GM23338 (cell line): ENCODE measurements around the gene TMSB15B. TPM values are rescaled to one million over a fixed set of nuclear protein-coding genes. Genes with fewer than 3 reads are reported as not detected.

Source experiments
- ATAC-seq: fragments of 200-7000 bp; cut with Tn5 transposase; 3 replicates; pipeline ENCODE4 v1.9.1; 2020
- DNase-seq: peaks from one replicate; pipeline ENCODE4 v3.0.0-alpha.2; 2015; ENCODE audit warnings: low spot score
- H2AFZ ChIP-seq: fragments of 200-600 bp; sonication (generic); 2 replicates; pipeline ENCODE4 v1.8.0; 2016; ENCODE audit warnings: antibody characterized with exemption, mild to moderate bottlenecking, moderate library complexity
- H3F3A ChIP-seq: fragments of 200-600 bp; sonication (generic); replicated peaks from 2 replicates; pipeline ENCODE4 v1.8.0; 2017; ENCODE audit warnings: antibody characterized with exemption, mixed run types, low read depth
- H3K27ac ChIP-seq: fragments of 200-600 bp; sonication (generic); 2 replicates; pipeline ENCODE4 v1.6.1; 2016; ENCODE audit warnings: low read depth
- H3K27me3 ChIP-seq: fragments of 200-600 bp; sonication (generic); 2 replicates; pipeline ENCODE4 v1.8.0; 2016; ENCODE audit warnings: mild to moderate bottlenecking, mixed run types, moderate library complexity; ENCODE audit not compliant: insufficient read depth
- H3K36me3 ChIP-seq: fragments of 200-600 bp; sonication (generic); 2 replicates; pipeline ENCODE4 v1.8.0; 2016; ENCODE audit warnings: mild to moderate bottlenecking; ENCODE audit not compliant: insufficient read depth
- H3K4me1 ChIP-seq: fragments of 200-600 bp; sonication (generic); 2 replicates; pipeline ENCODE4 v1.8.0; 2016; ENCODE audit warnings: mild to moderate bottlenecking, moderate library complexity; ENCODE audit not compliant: insufficient read depth
- H3K4me2 ChIP-seq: fragments of 200-600 bp; sonication (generic); 2 replicates; pipeline ENCODE4 v1.7.1; 2017; ENCODE audit warnings: mixed run types
- H3K4me3 ChIP-seq: fragments of 200-600 bp; sonication (generic); 2 replicates; pipeline ENCODE4 v1.6.1; 2016; ENCODE audit warnings: mixed run types
- H3K79me2 ChIP-seq: fragments of 200-600 bp; sonication (generic); replicated peaks from 2 replicates; pipeline ENCODE4 v1.8.0; 2017; ENCODE audit warnings: mild to moderate bottlenecking; ENCODE audit not compliant: insufficient read depth
- H3K9me2 ChIP-seq: fragments of 200-600 bp; sonication (generic); 2 replicates; pipeline ENCODE4 v1.8.0; 2017; ENCODE audit not compliant: insufficient read depth
- H4K20me1 ChIP-seq: fragments of 200-600 bp; sonication (generic); replicated peaks from 2 replicates; pipeline ENCODE4 v1.8.0; 2017; ENCODE audit warnings: mild to moderate bottlenecking; ENCODE audit not compliant: insufficient read depth
- H3K27ac Mint-ChIP-seq: 2 replicates; pipeline ENCODE4 v1.8.0; 2020; ENCODE audit warnings: inconsistent platforms, mild to moderate bottlenecking, moderate library complexity, mixed read lengths
- H3K27me3 Mint-ChIP-seq: 3 replicates; pipeline ENCODE4 v1.8.0; 2022; ENCODE audit warnings: low read depth, mild to moderate bottlenecking, moderate library complexity, mixed read lengths, inconsistent platforms; ENCODE audit not compliant: insufficient read depth, poor library complexity
- H3K36me3 Mint-ChIP-seq: 3 replicates; pipeline ENCODE4 v1.8.0; 2021; ENCODE audit warnings: low read depth, mild to moderate bottlenecking, inconsistent platforms, moderate library complexity, mixed read lengths
- H3K4me1 Mint-ChIP-seq: 3 replicates; pipeline ENCODE4 v1.8.0; 2020; ENCODE audit warnings: mild to moderate bottlenecking, inconsistent platforms, mixed read lengths
- H3K4me3 Mint-ChIP-seq: 3 replicates; pipeline ENCODE4 v1.8.0; 2021; ENCODE audit warnings: moderate library complexity, mild to moderate bottlenecking, inconsistent platforms, mixed read lengths
- H3K9me3 Mint-ChIP-seq: 3 replicates; pipeline ENCODE4 v1.8.0; 2020; ENCODE audit warnings: moderate library complexity, mild to moderate bottlenecking, inconsistent platforms, mixed read lengths
- CREB1 ChIP-seq: fragments of 250-450 bp; sonication (Bioruptor Pico); IDR thresholded peaks from 2 replicates; pipeline ENCODE4 v1.5.0; 2020; ENCODE audit warnings: low read depth, mild to moderate bottlenecking, moderate library complexity
- EZH2 ChIP-seq: fragments of 200-600 bp; sonication (generic); IDR thresholded peaks from one replicate; pipeline ENCODE4 v1.8.0; 2017; ENCODE audit warnings: antibody characterized with exemption, mild to moderate bottlenecking, low read depth; ENCODE audit not compliant: unreplicated experiment
- EZH2phosphoT487 ChIP-seq: fragments of 200-600 bp; sonication (generic); IDR thresholded peaks from one replicate; pipeline ENCODE4 v1.8.1; 2018; ENCODE audit warnings: antibody characterized with exemption; ENCODE audit not compliant: unreplicated experiment
- JUNB ChIP-seq: IDR thresholded peaks from one replicate; pipeline ENCODE4 v1.6.1; 2016; ENCODE audit warnings: antibody characterized with exemption; ENCODE audit not compliant: unreplicated experiment
- NANOG ChIP-seq: IDR thresholded peaks from 2 replicates; pipeline ENCODE4 v1.6.1; 2016; ENCODE audit warnings: antibody characterized with exemption, borderline replicate concordance
- POLR2AphosphoS5 ChIP-seq: IDR thresholded peaks from 2 replicates; pipeline ENCODE4 v1.6.1; 2016; ENCODE audit warnings: antibody characterized with exemption, low read depth
- STAT1 ChIP-seq: IDR thresholded peaks from one replicate; pipeline ENCODE4 v1.6.1; 2016; ENCODE audit warnings: antibody characterized with exemption; ENCODE audit not compliant: unreplicated experiment
- ZNF114 ChIP-seq: fragments of 250-450 bp; sonication (Bioruptor Pico); IDR thresholded peaks from 2 replicates; pipeline ENCODE4 v1.5.0; 2020; ENCODE audit warnings: mild to moderate bottlenecking, moderate library complexity
- ZNF331 ChIP-seq: fragments of 250-450 bp; sonication (Bioruptor Pico); IDR thresholded peaks from 2 replicates; pipeline ENCODE4 v1.5.0; 2020; ENCODE audit warnings: low read depth, mild to moderate bottlenecking, moderate library complexity
- ZNF462 ChIP-seq: fragments of 250-450 bp; sonication (Bioruptor Pico); IDR thresholded peaks from 2 replicates; pipeline ENCODE4 v1.5.0; 2020; ENCODE audit warnings: mild to moderate bottlenecking, moderate library complexity
- polyA plus RNA-seq: library from polyadenylated mRNA; unstranded; fragments of >200 nt; fragmentation: Nextera tagmentation; extraction: Ambion mirVana; gene quantifications from 2 replicates; pipeline ENCODE4 v1.2.1, GENCODE V29; 2016
- total RNA-seq: library from RNA; depleted of rRNA; stranded (reverse); fragments of >200 nt; shearing (Covaris generic); gene quantifications from 2 replicates; pipeline ENCODE4 v1.2.3, GENCODE V29; 2014
- TF ChIP-seq, protein P1 (sequence below): IDR thresholded peaks from one replicate; pipeline ENCODE4 v1.6.1; 2018; ENCODE audit warnings: antibody characterized with exemption; ENCODE audit not compliant: unreplicated experiment
- TF ChIP-seq, protein P2 (sequence below): IDR thresholded peaks from 2 replicates; pipeline ENCODE4 v1.6.1; 2016; ENCODE audit warnings: antibody characterized with exemption
- TF ChIP-seq, protein P3 (sequence below), 2 experiments: fragments of 200-600 bp in 1 of 2; sonication (generic) in 1 of 2; conservative IDR thresholded peaks; 2 replicates each; pipeline versions ENCODE4 v1.5.1 to v1.6.1; 2016 to 2017; ENCODE audit warnings: antibody characterized with exemption in 2 of 2, low read depth in 2 of 2, mild to moderate bottlenecking in 2 of 2, moderate library complexity in 1 of 2

Gene TMSB15B
- total and polyA plus RNA-seq, 2 experiments from 2014 or later = 14.3 to 35.3 TPM

DNA sequence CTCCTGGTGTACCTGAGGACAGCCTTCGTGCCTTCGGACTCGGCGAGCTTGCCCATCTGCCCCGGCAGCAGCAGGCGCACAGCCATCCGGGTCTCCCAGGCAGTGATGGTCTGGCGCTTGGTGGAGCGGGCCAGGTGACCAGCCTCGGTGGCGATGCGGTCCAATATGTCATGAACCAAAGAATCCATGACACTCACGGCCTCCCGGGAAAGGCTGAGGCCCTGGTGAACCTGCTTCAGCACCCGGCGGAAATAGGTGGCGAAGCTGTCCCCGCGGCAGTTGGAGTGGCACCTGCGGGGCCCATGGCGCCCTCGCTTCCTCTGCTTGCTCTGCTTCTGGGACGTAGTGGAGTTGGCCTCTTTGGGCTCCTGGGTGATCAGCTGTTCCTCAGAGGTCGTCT, 50.7 kb downstream of the TMSB15B start:
- no peak overlapping the region for H3K4me3 ChIP-seq
- H4K20me1 ChIP-seq = no peaks in the 10 kb centered on the region
- H3K4me2 ChIP-seq = no peak overlapping the region
- no peaks in the 10 kb centered on the region for H3K9me2 ChIP-seq
- H3K79me2 ChIP-seq = no peaks in the 10 kb centered on the region
- ATAC-seq = no peak
- Mint-ChIP-seq H3K4me3 (no peak overlapping the region), H3K27ac (no peak overlapping the region), H3K4me1 (no peaks in the 10 kb centered on the region), H3K27me3 (no peaks in the 10 kb centered on the region), H3K36me3 (no peaks in the 10 kb centered on the region), H3K9me3 (no peaks in the 10 kb centered on the region; the same call in 2 of the 3 replicates)
- no peaks in the 10 kb centered on the region for H3F3A ChIP-seq
- H3K4me1 ChIP-seq = no peaks in the 10 kb centered on the region
- no peak overlapping the region for H3K27ac ChIP-seq
- DNase-seq = no peak
- H3K36me3 ChIP-seq = no peaks in the 10 kb centered on the region
- no peaks in the 10 kb centered on the region for H3K27me3 ChIP-seq
- H2AFZ ChIP-seq = no peak overlapping the region
- TF ChIP-seq, protein P1, sequence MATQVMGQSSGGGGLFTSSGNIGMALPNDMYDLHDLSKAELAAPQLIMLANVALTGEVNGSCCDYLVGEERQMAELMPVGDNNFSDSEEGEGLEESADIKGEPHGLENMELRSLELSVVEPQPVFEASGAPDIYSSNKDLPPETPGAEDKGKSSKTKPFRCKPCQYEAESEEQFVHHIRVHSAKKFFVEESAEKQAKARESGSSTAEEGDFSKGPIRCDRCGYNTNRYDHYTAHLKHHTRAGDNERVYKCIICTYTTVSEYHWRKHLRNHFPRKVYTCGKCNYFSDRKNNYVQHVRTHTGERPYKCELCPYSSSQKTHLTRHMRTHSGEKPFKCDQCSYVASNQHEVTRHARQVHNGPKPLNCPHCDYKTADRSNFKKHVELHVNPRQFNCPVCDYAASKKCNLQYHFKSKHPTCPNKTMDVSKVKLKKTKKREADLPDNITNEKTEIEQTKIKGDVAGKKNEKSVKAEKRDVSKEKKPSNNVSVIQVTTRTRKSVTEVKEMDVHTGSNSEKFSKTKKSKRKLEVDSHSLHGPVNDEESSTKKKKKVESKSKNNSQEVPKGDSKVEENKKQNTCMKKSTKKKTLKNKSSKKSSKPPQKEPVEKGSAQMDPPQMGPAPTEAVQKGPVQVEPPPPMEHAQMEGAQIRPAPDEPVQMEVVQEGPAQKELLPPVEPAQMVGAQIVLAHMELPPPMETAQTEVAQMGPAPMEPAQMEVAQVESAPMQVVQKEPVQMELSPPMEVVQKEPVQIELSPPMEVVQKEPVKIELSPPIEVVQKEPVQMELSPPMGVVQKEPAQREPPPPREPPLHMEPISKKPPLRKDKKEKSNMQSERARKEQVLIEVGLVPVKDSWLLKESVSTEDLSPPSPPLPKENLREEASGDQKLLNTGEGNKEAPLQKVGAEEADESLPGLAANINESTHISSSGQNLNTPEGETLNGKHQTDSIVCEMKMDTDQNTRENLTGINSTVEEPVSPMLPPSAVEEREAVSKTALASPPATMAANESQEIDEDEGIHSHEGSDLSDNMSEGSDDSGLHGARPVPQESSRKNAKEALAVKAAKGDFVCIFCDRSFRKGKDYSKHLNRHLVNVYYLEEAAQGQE = no peak
- TF ChIP-seq STAT1 (no peak), POLR2AphosphoS5 (no peak), ZNF331 (CRISPR knock-in tag) (no peak), ZNF462 (CRISPR knock-in tag) (no peak), JUNB (no peak), NANOG (no peak), EZH2phosphoT487 (no peak), CREB1 (CRISPR knock-in tag) (no peak), EZH2 (no peak), ZNF114 (CRISPR knock-in tag) (no peak)
- TF ChIP-seq, protein P2, sequence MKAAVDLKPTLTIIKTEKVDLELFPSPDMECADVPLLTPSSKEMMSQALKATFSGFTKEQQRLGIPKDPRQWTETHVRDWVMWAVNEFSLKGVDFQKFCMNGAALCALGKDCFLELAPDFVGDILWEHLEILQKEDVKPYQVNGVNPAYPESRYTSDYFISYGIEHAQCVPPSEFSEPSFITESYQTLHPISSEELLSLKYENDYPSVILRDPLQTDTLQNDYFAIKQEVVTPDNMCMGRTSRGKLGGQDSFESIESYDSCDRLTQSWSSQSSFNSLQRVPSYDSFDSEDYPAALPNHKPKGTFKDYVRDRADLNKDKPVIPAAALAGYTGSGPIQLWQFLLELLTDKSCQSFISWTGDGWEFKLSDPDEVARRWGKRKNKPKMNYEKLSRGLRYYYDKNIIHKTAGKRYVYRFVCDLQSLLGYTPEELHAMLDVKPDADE = no peak
- TF ChIP-seq, protein P3, sequence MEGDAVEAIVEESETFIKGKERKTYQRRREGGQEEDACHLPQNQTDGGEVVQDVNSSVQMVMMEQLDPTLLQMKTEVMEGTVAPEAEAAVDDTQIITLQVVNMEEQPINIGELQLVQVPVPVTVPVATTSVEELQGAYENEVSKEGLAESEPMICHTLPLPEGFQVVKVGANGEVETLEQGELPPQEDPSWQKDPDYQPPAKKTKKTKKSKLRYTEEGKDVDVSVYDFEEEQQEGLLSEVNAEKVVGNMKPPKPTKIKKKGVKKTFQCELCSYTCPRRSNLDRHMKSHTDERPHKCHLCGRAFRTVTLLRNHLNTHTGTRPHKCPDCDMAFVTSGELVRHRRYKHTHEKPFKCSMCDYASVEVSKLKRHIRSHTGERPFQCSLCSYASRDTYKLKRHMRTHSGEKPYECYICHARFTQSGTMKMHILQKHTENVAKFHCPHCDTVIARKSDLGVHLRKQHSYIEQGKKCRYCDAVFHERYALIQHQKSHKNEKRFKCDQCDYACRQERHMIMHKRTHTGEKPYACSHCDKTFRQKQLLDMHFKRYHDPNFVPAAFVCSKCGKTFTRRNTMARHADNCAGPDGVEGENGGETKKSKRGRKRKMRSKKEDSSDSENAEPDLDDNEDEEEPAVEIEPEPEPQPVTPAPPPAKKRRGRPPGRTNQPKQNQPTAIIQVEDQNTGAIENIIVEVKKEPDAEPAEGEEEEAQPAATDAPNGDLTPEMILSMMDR (conservative IDR thresholded peaks at IDR 0.05; ENCODE audit: low read depth in 2 of 2) = no peak
